Fibroblast of skin of back (primary cell): ENCODE data around the gene ATP2A3. TPM values are rescaled to one million over a fixed set of nuclear protein-coding genes. Genes with fewer than 3 reads are reported as not detected.
"Not testable (repeated sequence)": the region's sequence is repeated elsewhere in the genome, so short reads cannot be mapped to it uniquely, and the experiment has no call there.

ENCODE experiments used
- DNase-seq: peaks from one replicate; pipeline ENCODE4 v3.0.0-alpha.2; 2013
- polyA plus RNA-seq, 2 experiments: library from polyadenylated mRNA; unstranded; fragments of 120-200 nt; gene quantifications; one replicate each; pipeline ENCODE4 v1.2.1, GENCODE V29; 2013; ENCODE audit not compliant: insufficient read length in 2 of 2

Gene ATP2A3
- 1.1 TPM for polyA plus RNA-seq (2013, experiment 1 of 2; ENCODE audit: insufficient read length)
- polyA plus RNA-seq (2013, experiment 2 of 2; ENCODE audit: insufficient read length), result 0.81 TPM

DNA sequence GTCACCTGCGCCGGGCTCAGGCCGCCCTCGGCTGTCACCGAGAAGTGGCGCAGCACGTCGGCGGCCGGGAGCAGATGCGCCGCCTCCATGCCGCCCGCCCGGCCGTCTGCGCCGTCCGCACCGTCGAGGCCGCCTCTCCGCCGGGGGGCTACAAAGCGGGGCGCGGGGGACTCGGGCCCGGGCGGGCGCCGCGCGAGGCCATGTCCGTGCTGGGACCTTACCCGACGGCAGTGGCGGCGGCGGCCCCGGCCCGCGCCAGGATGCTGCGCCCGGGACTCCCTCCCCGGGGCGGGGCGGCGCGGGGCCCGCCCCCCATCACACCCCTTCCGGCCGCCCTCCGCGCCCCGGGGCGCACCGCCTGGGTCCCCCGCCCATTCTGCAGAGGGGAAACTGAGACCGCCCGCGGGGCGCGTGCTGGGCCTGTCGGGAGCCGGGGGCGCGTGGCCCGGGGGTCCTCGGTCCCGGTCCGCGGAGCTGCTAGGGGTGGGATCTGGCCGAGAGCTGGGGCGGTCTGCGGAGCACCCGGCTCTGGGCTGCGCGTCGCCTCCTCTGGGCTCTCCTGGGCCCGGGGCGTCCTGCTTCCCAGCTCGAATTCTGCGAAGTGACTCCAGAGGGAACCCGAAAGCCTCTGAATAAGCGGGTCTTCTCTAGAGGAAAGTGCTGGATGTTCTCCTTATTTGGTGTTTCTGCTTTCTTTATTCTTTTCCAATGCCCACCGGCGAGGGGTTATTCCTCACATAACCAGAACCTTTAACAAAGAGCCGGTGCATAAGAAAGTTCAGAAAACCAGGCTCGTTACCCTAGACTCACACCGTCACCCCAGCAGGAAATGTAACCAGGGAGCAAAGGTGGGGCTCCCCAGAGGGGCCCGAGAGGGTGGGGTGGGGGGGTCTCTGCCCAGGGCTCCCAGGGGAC, at the start of gene ATP2A3:
TSS of gene ATP2A3 (minus strand) at position 235 of the 915 bp plus-strand sequence. CDS start at position 89, 146 bp downstream.
- DNase-seq, result peak; percentile 9

DNA sequence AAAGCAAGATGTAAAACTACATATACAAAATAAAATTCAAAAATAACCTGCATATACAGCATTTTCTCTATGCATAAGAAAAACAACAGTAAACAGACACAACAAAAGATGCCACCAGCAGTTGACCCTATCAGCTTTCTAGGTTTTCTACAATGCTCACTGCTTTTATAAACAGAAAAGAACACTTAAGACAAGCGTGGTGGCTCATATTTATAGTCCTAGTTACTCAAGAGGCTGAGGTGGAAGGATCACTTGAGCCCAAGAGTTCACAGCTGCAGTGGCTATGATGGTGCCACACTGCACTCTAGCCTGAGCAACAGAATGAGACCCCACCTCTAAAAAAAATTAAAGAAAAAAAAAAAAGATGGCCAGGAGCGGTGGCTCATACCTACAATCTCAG, 46.5 kb upstream of the ATP2A3 start:
- DNase-seq, result no peak

DNA sequence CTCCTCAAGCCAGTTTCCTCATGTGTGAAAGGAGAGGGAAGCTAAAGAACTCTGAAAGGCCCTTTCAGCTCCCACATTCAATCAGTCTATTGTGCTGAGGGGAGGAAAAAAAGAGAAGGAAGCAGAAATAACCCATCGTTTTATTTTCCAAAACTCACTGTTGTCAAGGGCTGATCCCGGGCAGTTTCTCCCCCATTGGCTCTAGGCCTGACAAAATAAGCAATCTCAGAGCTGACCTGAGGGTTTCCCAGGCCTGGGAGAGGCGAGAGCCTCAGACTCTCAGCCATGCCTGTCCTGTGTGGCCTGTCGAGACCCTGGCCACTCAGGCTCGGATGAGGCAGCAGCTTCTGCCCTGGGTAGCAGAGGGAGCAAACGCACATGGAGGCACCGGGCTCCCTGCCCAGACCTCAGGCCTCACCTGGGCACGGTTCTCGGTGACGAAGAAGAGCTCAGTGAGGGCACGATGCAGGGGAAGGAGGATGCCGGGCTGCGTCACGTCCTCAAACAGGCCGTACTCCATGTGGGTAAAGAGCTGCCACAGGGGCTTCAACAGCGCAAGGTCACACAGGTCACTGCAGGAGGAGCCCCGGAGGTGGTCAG, 45.0 kb upstream of the ATP2A3 start:
- no peak for DNase-seq

- no peak for DNase-seq
Observed at GRCh38 chr17:4008441-4009185, 44.4 kb upstream of the ATP2A3 start.

DNA sequence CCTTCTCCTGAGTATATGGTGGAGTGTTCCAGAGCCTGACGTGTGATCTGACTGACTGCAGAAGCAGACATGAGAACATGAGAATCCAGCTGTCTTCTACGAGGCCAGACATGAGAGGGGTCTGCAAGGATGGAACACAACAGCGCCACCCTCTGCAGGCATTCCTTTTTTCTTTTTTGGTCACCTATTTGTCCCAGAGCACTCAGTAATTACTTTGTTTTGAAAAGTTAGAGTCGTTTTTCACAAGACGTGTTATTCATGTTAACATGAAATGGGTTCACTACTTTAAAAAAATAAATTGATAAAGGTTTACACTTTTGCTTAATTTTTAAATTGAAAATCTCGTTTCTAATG, 43.8 kb upstream of the ATP2A3 start:
- DNase-seq, result no peak

DNA sequence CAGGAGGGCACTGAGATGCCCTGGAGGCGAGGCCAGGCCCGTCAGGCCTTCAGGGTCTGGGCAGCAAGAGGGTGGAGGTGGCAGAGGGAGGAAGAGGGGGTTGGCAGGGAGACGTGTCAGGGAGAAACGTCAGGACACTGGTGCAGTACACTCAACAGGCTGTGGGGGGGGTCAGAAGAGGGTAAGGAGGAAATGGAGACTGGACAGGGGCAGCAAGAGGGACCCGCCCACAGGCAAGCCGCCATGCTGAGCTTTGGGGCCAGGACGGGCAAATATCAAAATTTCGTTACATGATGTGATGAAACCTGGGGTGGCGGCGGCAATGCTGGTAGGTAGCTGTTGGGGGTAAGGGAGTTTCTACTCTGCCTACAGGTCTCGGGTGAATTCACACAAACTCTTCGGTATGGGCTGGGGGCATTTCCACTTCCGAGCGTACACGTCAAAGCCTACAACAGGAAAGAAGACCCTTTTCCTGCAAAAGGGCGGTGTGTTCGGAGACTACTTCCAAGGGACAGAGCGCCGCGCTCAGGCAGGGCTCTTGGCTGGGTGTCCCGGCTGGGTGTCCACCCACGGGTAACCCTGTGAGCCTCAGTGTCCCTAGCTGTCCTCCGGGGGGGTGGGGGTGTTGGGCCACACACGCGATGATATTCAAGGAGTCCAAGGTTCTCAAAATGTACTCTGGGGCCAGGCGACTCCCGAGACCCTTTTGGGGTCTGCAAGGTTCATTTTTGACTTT, 43.3 kb upstream of the ATP2A3 start:
- no peak for DNase-seq

GRCh38 chr17:4006745-4007211, 42.5 kb upstream of the ATP2A3 start:
- DNase-seq, result no peak

GRCh38 chr17:4006165-4006589, 41.9 kb upstream of the ATP2A3 start:
- no peak for DNase-seq

DNA sequence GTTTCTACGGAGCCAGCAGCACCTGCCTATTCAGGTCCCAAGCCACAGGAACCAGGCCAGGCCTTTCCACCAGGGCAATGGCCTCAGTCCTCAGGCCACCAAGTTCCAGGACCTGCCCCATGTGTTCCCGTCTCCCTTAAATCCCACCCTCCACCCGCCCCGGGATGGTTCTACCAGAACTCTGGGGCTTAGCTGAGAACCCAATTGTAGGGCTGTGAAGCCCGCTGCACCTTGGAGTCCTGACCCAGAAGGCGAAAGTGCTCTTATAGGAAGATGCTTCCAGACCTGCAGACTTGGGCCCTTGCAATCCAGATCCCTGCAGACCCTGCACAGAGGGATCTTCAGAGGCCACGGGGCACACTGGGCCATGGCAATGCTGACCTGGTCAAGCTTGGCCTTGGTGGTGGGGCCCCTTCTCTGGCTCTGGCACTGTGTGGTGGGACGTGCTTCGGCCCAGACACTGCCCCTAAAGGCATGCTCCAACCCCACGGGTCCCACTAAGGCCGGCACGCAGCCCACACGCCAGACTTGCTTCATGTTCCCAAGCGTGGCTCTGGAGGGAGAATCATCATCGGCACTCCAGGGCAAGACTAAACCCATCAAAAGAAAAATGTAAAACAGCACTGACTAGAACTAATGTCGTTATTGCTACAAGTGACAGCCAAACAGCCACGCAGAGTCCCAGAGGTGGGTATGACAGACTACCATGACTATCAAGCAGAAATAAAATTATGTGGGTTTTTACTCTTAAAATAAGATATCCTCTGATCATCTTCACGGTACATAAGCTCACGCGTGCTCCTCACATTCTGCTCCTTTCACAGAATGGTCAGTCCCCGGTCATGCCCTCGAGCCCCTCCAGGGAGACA, 41.3 kb upstream of the ATP2A3 start:
- DNase-seq, result no peak

GRCh38 chr17:4004517-4005295, 40.5 kb upstream of the ATP2A3 start:
- DNase-seq, result peak; percentile 37

DNA sequence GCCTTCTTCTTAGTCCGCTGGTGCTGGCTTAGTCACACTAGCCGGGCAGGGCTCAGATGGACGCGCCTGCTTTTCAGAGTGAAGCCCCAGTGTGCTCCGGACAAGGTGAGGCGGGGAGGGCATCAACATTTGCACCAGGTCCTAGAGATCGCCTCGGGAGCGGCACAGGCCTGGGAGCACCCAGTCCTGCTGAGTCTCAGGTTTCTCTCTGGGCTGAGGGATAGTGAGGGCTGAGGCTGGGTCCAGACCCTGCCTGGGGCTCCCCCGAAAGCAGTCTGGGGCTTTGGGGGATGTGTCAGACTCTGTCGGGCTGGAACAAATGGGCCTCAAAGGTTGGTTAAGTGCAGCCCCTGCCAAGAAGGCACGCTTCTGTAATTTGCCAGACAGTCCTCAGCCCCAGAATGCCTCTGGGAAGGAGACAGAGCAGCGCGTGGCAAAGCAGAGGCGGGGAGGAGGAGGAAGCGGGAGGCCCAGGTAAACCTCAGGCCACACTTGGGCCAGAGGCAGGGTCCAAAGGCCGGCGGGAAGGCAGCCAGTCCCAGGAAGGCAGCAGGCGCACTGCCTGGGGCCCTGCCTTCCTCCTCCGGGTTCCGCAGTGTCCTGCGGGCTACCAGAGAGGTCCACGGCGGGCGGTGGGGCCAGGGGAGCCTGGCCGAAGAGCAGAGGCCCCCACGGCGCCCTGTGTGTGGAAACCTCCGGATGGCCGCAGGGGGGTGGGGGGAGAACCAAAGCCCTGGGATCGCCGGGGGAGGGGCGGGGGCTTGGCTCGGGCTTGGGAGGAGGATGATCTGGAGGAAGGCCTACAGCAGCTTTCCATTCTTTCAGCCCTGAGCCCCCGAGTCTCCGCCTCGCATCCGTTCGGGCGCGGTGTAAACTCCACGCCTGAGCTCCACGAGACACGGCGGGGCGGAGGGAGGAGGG, 39.5 kb upstream of the ATP2A3 start:
- DNase-seq, result no peak

DNA sequence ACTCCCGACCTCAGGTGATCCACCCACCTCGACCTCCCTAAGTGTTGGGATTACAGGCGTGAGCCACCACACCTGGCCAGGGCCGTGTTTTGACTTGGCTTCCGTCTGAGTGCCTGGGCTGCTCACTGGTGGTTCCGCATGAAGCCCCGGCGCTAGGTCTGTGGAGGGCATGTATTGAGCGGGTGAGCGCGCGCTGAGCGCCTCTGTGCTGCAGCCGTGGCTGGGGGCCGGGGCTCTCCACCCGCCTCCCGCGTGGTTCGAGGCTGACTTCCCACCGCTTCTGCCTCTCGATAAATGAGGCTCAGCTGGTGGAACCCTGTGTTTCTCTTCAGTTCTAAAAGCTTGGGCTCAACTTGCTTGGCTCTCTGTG, 38.9 kb upstream of the ATP2A3 start:
- DNase-seq, result no peak

DNA sequence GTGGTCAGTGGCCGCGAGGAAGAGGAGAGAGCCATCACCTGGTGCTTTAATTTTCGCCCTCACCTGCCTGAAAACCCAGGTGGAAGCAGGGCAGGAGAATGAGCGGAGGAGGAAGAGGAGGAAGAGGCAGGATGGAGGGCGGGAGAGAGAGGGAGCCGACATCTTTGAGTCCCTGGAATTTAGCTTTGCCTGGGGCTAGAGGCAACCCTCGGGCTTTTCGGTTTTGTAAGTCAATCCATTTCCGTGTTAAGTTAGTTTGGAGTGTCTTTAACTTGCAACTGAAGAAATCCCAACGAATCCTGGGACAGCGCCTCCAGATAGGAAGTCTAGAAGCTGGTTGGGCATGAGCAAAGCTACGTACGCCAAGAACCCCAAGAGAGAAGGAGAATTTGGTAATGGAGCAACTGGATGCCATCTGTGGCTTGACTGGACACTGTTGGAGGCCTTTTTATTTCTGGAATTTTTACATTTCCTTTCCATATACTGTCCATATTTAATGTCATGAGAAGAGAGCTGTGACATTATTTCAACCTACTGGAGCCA, 36.9 kb upstream of the ATP2A3 start:
- peak; percentile 18 for DNase-seq

- DNase-seq, result no peak
Observed at GRCh38 chr17:3998436-3998835, 34.2 kb upstream of the ATP2A3 start.

DNA sequence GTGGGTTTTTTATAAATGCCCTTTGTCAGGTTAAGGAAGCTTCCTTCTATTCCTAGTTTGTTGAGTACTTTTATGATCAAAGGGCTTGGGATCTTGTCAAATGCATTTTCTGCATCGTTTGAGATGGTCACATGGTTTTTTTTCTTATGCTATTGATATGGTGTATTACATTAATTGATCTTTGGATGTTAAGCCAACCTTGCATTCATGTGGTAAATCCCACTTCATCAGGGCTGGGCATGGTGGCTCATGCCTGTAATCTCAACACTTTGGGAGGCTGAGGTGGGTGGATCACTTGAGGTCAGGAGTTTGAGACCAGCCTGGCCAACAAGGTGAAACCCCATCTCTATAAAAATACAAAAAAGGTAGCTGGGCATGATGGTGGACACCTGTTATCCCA, 30.8 kb upstream of the ATP2A3 start:
- DNase-seq, result no peak

GRCh38 chr17:3994221-3994576, 30.0 kb upstream of the ATP2A3 start:
- no peak for DNase-seq

DNA sequence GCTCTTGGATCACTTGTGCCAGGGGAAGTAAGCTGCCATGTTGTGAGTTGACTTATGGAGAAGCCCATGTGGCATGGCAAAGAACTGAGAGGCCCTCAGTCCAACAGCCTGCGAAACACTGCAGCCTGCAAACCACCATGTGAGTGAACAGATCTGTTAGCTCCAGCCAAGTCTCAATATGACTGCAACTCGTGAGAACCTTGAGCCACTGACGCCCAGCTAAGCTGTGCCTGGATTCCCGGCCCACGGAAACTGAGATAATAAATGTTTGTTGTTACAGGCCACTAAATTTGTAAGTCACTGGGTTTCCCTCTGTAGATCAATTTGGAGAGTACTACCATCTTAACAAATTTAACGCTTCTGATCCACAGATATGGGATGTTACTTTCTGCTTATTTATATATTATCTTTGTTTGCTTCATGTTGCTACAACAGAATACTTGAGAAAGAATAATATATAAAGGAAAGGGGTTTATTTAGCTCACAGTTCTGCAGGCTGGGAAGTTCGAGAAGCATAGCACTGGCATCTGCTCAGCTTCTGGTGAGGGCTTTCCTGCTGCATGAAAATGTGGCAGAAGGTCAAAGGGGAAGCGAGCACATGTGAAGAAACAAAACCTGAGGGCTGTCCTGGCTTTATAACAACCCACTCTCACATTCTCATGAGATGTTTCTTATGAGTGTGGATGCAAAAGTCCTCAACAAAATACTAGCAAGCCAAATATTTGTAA, 29.4 kb upstream of the ATP2A3 start:
- DNase-seq, result no peak

DNA sequence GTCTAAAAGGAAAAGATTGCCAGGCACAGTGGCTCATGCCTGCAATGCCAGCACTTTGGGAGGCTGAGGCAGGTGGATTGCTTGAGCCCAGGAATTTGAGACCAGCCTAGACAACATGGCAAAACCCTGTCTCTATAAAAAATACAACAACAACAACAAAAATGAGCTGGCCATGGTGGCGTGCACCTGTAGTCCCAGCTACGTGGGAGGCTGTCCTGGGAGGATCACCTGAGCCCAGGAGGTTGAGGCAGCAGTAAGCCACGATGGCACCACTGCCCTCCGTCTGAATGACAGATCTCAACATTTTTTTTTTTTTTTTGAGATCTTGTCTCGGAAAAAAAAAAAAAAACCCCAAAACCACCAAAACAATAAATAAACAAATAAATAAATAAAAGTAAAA, 28.1 kb upstream of the ATP2A3 start:
- no peak for DNase-seq

GRCh38 chr17:3991699-3992098, 27.5 kb upstream of the ATP2A3 start:
- DNase-seq, result not testable (repeated sequence)
